Astrocyte of the cerebellum (primary cell): ENCODE data around the gene DCTN3.

ENCODE experiments used
- DNase-seq: peaks from one replicate; pipeline ENCODE4 v3.0.0-alpha.2; 2011; ENCODE audit warnings: low read depth
- H3K4me3 ChIP-seq: 2 replicates; pipeline ENCODE4 v1.5.1; 2011; ENCODE audit warnings: mild to moderate bottlenecking, low read depth, low read length, moderate library complexity
- CTCF ChIP-seq: IDR thresholded peaks from 2 replicates; pipeline ENCODE4 v1.5.1; 2012; ENCODE audit warnings: low read length, low read depth, moderate library complexity, mild to moderate bottlenecking; ENCODE audit errors: missing control alignments
- in situ Hi-C: cut with HindIII; loops from 2 replicates; pipeline ENCODE4 v1.10.0; 2017; ENCODE audit warnings: low sequenced_read_pairs

The DCTN3 gene

GRCh38 chr9:34624475-34625185 is 4.3 kb upstream of the DCTN3 start:
- TF ChIP-seq CTCF: no peak
- no peak overlapping the region for H3K4me3 ChIP-seq
- no peak for DNase-seq
- in situ Hi-C loops: loop anchor here (5.0 kb wide), 1 partner anchor 42 kb away; no protein-coding TSS in a partner anchor

- no peak for DNase-seq
- in situ Hi-C loops: no loop called here
- no peak for TF ChIP-seq CTCF
- no peak overlapping the region for H3K4me3 ChIP-seq
Observed at GRCh38 chr9:34623374-34624235, 3.3 kb upstream of the DCTN3 start.

- TF ChIP-seq CTCF: no peak
- no peak for DNase-seq
- in situ Hi-C loops: loop anchor here (10.0 kb wide), 2 partner anchors 110 to 350 kb away; no protein-coding TSS in a partner anchor
- H3K4me3 ChIP-seq: no peak overlapping the region
Observed at GRCh38 chr9:34615132-34615531, 5.2 kb downstream of the DCTN3 start.

GRCh38 chr9:34612788-34613390 is 7.4 kb downstream of the DCTN3 start:
- in situ Hi-C loops: loop anchor here (10.0 kb wide), 2 partner anchors 108 to 348 kb away; no protein-coding TSS in a partner anchor
- peak overlapping the region; percentile 79 for H3K4me3 ChIP-seq
- peak; percentile 35 for DNase-seq
- peak; percentile 87 for TF ChIP-seq CTCF

GRCh38 chr9:34611811-34612787 is 8.2 kb downstream of the DCTN3 start, which contains the start of gene RPP25L:
Gene RPP25L (minus strand): TSS chr9:34612097. CDS start chr9:34611296, 801 bp downstream.
- TF ChIP-seq CTCF: no peak
- H3K4me3 ChIP-seq: peak within 1 kb of the TSS; percentile 79
- DNase-seq: peak; percentile 28
- in situ Hi-C loops: loop anchor here (10.0 kb wide), 2 partner anchors 107 to 347 kb away; no protein-coding TSS in a partner anchor
